Hematopoietic multipotent progenitor cell treated with erythropoietin and hydrocortisone succinate and interleukin-3 and kit ligand, for 4 days (in vitro differentiated cells): ENCODE measurements around the gene LRRC71.
A peak's percentile ranks its signal among the peaks of the same experiment; 100 is the strongest.

Experiments used
- DNase-seq: peaks from one replicate; pipeline ENCODE4 v3.0.0-alpha.2; 2015

Gene LRRC71

GRCh38 chr1:156892190-156893047 lies 28.0 kb upstream of the LRRC71 start:
- peak; percentile 97 for DNase-seq

GRCh38 chr1:156893048-156893953 lies 27.1 kb upstream of the LRRC71 start, which contains the start of gene PEAR1:
Gene PEAR1 (plus strand): TSS chr1:156893718. CDS start chr1:156903927, 10,209 bp downstream.
- DNase-seq, result peak; percentile 38

- no peak for DNase-seq
These were observed 26.4 kb upstream of the LRRC71 start for GRCh38 chr1:156894001-156894400.

GRCh38 chr1:156894711-156895454 lies 25.5 kb upstream of the LRRC71 start:
- DNase-seq, result peak; percentile 97

GRCh38 chr1:156895455-156895812 lies 25.0 kb upstream of the LRRC71 start:
- peak; percentile 58 for DNase-seq

GRCh38 chr1:156895927-156896326 lies 24.5 kb upstream of the LRRC71 start:
- no peak for DNase-seq

- DNase-seq, result no peak
These were observed 23.9 kb upstream of the LRRC71 start for GRCh38 chr1:156896490-156897033.

GRCh38 chr1:156897078-156897825 lies 23.2 kb upstream of the LRRC71 start:
- DNase-seq, result no peak

- peak; percentile 89 for DNase-seq
These were observed 22.3 kb upstream of the LRRC71 start for GRCh38 chr1:156898161-156898566.

GRCh38 chr1:156898971-156899664 lies 21.3 kb upstream of the LRRC71 start:
- no peak for DNase-seq

- no peak for DNase-seq
These were observed 20.3 kb upstream of the LRRC71 start for GRCh38 chr1:156899956-156900718.

- no peak for DNase-seq
These were observed 19.4 kb upstream of the LRRC71 start for GRCh38 chr1:156900896-156901589.

- DNase-seq, result no peak
These were observed 18.9 kb upstream of the LRRC71 start for GRCh38 chr1:156901590-156901900.

GRCh38 chr1:156901966-156902915 lies 18.2 kb upstream of the LRRC71 start:
- DNase-seq, result no peak

GRCh38 chr1:156903328-156904091 lies 16.9 kb upstream of the LRRC71 start:
- DNase-seq, result no peak

- no peak for DNase-seq
These were observed 16.1 kb upstream of the LRRC71 start for GRCh38 chr1:156904187-156904959.

- no peak for DNase-seq
These were observed 15.3 kb upstream of the LRRC71 start for GRCh38 chr1:156905176-156905575.
